Right lobe of liver (tissue), 6 donors: Measurements from ENCODE around the gene PDSS2. TPM values are rescaled to one million over a fixed set of nuclear protein-coding genes. Genes with fewer than 3 reads are reported as not detected.

Experiments
- ATAC-seq, 4 donors: fragments of 200-7000 bp; cut with Tn5 transposase; one replicate each; pipeline ENCODE4 v1.9.1; 2020; ENCODE audit warnings: mild to moderate bottlenecking in 4 of 4, moderate library complexity in 4 of 4
- DNase-seq, 3 donors: peaks; one replicate each; pipeline ENCODE4 v3.0.0-alpha.2; 2020
- H3K27ac ChIP-seq, 3 donors: fragments of 200-600 bp; one replicate each; pipeline ENCODE4 v1.8.0; 2022
- H3K27me3 ChIP-seq, 2 donors: fragments of 200-600 bp; one replicate each; pipeline ENCODE4 v1.8.0; 2022
- H3K36me3 ChIP-seq, 4 donors: fragments of 200-600 bp; sonication (generic) in 1 of 4; one replicate each; pipeline versions ENCODE4 v1.5.1 to v1.8.0; 2017 to 2022; ENCODE audit warnings: control low read depth in 1 of 4
- H3K4me1 ChIP-seq, 4 donors: fragments of 200-600 bp; sonication (generic) in 1 of 4; one replicate each; pipeline versions ENCODE4 v1.5.1 to v1.8.0; 2017 to 2022; ENCODE audit warnings: control low read depth in 1 of 4
- H3K4me3 ChIP-seq, 3 donors: fragments of 200-600 bp; one replicate each; pipeline ENCODE4 v1.8.0; 2022
- H3K9me3 ChIP-seq, 4 donors: fragments of 200-600 bp; sonication (generic) in 1 of 4; one replicate each; pipeline versions ENCODE4 v1.5.1 to v1.8.0; 2017 to 2022; ENCODE audit warnings: control low read depth in 1 of 4
- POLR2A ChIP-seq: fragments of 450-650 bp; IDR thresholded peaks from one replicate; pipeline ENCODE4 v1.6.1; 2017; ENCODE audit warnings: antibody characterized with exemption, mild to moderate bottlenecking
- WGBS: methylation state at CpG from one replicate; pipeline ENCODE4 v1.1.6; 2018; ENCODE audit warnings: low coverage, low lambda C conversion rate; ENCODE audit not compliant: insufficient coverage; ENCODE audit errors: missing lambda C conversion rate; 5-methylcytosine and 5-hydroxymethylcytosine counted together
- intact Hi-C, 2 donors: fragments of 100-400 bp; cut with DNase I; formaldehyde crosslinking; loops; one replicate each; pipeline versions ENCODE4 v1.11.2 to v1.14.1; 2022
- total RNA-seq, 6 experiments: library from RNA; depleted of rRNA in 2 of 6; stranded (reverse); fragments of >200 nt in 2 of 6; fragmentation: NEBNext Ultra II Directional in 3 of 6; extraction: Animal tissue kit (Norgen Biotek cat#: 25700) in 3 of 6; gene quantifications; one replicate each; pipeline versions ENCODE4 v1.1.0 to v1.2.4, GENCODE V29; 2016 to 2023
- TF ChIP-seq, protein P1 (sequence below), 4 donors: fragments of 200-600 bp in 3 of 4; fragments of 450-650 bp in 1 of 4; IDR thresholded peaks; one replicate each; pipeline versions ENCODE4 v1.5.1 to v1.8.0; 2016 to 2022; ENCODE audit warnings: antibody characterized with exemption in 4 of 4, mild to moderate bottlenecking in 2 of 4
- donor health status: DM: no; HTN: yes; CAD: no.
- donor health status: DM: no; HTN: no; CAD: no.
- donor health status: DM: no; HTN: no; CAD: no.
- donor health status: DM: no; HTN: yes; CAD: no.
- donor health status: DM: no; HTN: yes; CAD: no.

Gene PDSS2
- total RNA-seq, 6 experiments from 2014 or later: 17.0 to 25.1 (median 19.0) TPM

DNA sequence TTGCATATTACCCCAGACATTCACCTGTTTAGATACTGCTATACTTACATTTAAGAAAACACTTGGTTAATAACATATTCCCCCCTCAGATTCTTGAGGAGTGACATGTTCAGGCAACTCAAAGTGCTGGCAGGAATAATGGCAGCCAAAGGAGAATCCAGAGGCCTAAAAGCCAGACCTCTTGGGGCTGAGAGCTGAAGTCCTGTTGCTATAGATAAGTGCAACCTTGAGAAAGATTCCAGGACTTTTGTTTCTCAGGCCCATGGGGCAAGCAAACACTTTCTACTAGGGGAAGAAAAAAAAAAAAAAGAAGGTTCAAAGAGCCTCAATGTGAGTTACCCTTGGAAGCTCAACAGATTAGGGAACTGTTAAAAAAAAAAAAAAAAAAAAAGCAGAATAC lies 211.2 kb downstream of the PDSS2 start:
- DNase-seq (no peak), ATAC-seq (no peak)
- intact Hi-C loops: no loop called here
- Histone ChIP-seq H3K9me3 (no peaks in the 10 kb centered on the region), H3K36me3 (no peaks in the 10 kb centered on the region), H3K4me1 (peaks cover 0 to 9% (median 0%) of the 10 kb centered on the region in 4 donors), H3K27me3 (no peaks in the 10 kb centered on the region), H3K27ac (no peak overlapping the region), H3K4me3 (no peak overlapping the region)
- no peak for TF ChIP-seq POLR2A
- TF ChIP-seq, protein P1, sequence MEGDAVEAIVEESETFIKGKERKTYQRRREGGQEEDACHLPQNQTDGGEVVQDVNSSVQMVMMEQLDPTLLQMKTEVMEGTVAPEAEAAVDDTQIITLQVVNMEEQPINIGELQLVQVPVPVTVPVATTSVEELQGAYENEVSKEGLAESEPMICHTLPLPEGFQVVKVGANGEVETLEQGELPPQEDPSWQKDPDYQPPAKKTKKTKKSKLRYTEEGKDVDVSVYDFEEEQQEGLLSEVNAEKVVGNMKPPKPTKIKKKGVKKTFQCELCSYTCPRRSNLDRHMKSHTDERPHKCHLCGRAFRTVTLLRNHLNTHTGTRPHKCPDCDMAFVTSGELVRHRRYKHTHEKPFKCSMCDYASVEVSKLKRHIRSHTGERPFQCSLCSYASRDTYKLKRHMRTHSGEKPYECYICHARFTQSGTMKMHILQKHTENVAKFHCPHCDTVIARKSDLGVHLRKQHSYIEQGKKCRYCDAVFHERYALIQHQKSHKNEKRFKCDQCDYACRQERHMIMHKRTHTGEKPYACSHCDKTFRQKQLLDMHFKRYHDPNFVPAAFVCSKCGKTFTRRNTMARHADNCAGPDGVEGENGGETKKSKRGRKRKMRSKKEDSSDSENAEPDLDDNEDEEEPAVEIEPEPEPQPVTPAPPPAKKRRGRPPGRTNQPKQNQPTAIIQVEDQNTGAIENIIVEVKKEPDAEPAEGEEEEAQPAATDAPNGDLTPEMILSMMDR (IDR thresholded peaks at IDR 0.05): no peak

DNA sequence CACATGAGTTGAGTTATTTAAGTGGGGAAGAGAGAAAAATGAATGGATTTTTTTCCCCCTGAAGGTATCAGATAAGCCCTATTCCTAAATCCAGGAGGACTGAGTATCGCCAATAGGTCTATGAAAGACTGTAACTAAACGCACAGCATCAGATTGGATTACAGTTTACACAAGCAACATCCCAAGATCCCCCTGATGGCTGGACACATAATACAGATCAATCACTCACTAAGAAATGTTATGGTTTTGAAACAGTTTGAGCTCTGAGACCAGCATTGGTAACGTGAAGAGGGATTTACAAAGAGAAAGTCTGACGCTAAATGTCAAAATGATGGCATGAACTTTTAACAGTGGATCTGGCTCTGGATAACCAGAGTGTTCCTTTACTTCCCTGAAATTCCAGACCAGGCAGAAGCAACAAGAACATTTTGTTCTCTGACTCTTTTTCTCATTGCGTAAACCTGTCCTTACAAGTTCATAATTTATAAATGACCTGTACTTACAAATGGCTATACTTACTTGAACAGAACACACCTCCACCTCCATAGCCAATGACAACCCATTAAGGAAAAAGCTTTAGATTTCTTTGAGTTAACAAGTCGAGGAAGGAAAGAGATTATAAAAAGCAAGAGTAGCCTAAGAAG lies 212.3 kb downstream of the PDSS2 start:
- peak in 3 of 4 donors; percentile 30 to 64 (median 59) for ATAC-seq
- WGBS: 70% methylated on average over 5 of the region's 6 CpGs

DNA sequence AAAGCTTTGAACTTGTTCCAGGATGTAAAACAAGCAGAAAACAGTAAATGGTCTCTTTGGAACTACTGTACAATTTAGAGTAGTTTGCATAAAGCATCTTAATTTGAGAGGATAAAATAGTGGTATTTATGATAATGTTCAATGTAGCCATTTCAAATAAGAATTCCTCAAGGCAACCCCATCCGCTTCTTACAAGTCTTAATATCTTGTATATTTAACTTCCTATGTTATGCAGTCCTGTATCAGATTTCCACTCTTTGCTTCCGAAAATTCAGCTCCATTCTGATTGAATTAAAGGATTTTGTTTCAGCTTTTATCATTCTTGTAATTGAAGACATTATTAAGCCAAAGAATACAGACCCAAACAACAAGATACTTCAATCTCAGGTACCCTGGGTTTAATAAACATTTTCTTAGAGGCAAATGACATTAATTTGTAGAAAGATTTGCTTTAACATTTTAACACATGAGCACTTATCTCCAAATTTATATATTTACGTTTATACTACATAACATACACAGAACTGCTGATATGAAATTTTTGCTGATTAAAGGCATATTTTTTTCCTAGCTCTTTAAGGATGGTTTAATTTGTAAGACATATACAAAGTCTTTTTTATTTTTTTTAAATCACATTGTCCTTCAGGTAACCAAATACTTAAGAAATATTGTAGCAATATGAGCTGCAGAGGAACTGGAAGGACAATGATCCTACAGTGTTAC lies 213.0 kb downstream of the PDSS2 start:
- Histone ChIP-seq H3K9me3 (no peaks in the 10 kb centered on the region), H3K27ac (peak overlapping the region in 1 of 3 donors; percentile 25), H3K4me1 (peaks cover 0 to 19% (median 0%) of the 10 kb centered on the region in 4 donors), H3K27me3 (no peaks in the 10 kb centered on the region), H3K36me3 (no peaks in the 10 kb centered on the region), H3K4me3 (no peak overlapping the region)
- no peak for TF ChIP-seq POLR2A
- TF ChIP-seq, protein P1 (IDR thresholded peaks at IDR 0.05): no peak
- intact Hi-C loops: no loop called here
- 81% methylated on average over 3 of the region's 3 CpGs for WGBS
- no peak for DNase-seq
- ATAC-seq: no peak

More for the DNA sequence above, 212.3 kb downstream of the PDSS2 start:
- DNase-seq: no peak
- H3K27ac ChIP-seq: peak overlapping the region in 1 of 3 donors; percentile 25
- H3K9me3 ChIP-seq: no peaks in the 10 kb centered on the region
- H3K4me3 ChIP-seq: no peak overlapping the region
- intact Hi-C loops: no loop called here
- no peaks in the 10 kb centered on the region for H3K27me3 ChIP-seq
- peaks cover 0 to 12% (median 0%) of the 10 kb centered on the region in 4 donors for H3K4me1 ChIP-seq
- no peaks in the 10 kb centered on the region for H3K36me3 ChIP-seq
- no peak for TF ChIP-seq POLR2A
- TF ChIP-seq, protein P1 (IDR thresholded peaks at IDR 0.05): no peak

DNA sequence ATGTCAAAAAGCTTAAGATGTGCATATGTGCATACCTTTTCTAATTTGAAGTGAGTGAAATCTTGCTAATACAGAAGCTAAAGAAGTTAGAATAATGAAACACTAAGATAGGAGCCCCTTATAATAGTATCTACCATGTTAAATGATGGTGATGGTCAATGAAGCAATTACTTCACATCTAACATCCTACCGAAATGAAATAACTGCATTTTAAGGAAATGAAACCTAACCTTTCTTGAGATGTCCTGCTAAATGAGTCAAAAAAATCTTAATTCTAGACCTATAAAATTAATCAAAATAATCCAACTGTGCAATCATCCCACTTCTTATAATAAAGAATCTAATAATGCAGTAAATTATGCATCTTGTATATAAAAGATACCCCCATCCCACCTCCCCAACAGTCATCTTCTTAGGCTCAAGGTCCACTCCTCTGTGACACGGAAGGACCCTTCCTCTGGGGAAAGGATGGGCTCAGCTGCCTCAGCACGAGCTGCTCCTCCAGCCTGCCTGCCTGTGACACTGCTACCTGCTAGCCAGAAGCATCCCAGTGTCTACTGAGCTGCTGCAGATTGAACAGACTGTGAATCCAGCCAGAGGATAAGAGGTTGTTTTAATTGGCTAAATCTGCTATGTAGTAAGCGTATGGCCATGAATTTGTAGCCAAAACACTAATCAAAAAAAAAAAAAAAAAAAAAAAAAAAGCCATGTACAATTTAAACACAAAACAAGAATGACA lies 214.5 kb downstream of the PDSS2 start:
- H3K4me1 ChIP-seq: peaks cover 0 to 20% (median 0%) of the 10 kb centered on the region in 4 donors
- intact Hi-C loops: no loop called here
- no peaks in the 10 kb centered on the region for H3K36me3 ChIP-seq
- no peak overlapping the region for H3K4me3 ChIP-seq
- DNase-seq (no peak), ATAC-seq (no peak)
- no peaks in the 10 kb centered on the region for H3K9me3 ChIP-seq
- no peak for TF ChIP-seq POLR2A
- TF ChIP-seq, protein P1 (IDR thresholded peaks at IDR 0.05): no peak
- H3K27me3 ChIP-seq: no peaks in the 10 kb centered on the region
- WGBS: 86% methylated on average over 2 of the region's 4 CpGs
- H3K27ac ChIP-seq: no peak overlapping the region
